NB4 (cell line): ENCODE results near the gene LRCOL1.

Source experiments
- CTCF ChIP-seq: IDR thresholded peaks from one replicate; pipeline ENCODE4 v1.5.1; 2012; ENCODE audit warnings: low read depth, low read length
- POLR2A ChIP-seq: IDR thresholded peaks from 2 replicates; pipeline ENCODE4 v1.6.1; 2011; ENCODE audit warnings: mild to moderate bottlenecking; ENCODE audit not compliant: insufficient read length; ENCODE audit errors: extremely low read depth

- TF ChIP-seq POLR2A (no peak), CTCF (no peak)
These were observed 22.6 kb downstream of the LRCOL1 start for GRCh38 chr12:132587781-132588180.
